Tibial nerve (tissue), 4 donors: ENCODE measurements around the gene NCR3LG1. TPM values are rescaled to one million over a fixed set of nuclear protein-coding genes. Genes with fewer than 3 reads are reported as not detected.
A peak's percentile ranks its signal among the peaks of the same experiment; 100 is the strongest.

Experiments
- DNase-seq, 2 donors: peaks; one replicate each; pipeline ENCODE4 v3.0.0-alpha.2; 2019; ENCODE audit warnings: low spot score in 2 of 2
- H3K27ac ChIP-seq, 4 donors: fragments of 200-600 bp; sonication (generic) in 3 of 4; one replicate each; pipeline ENCODE4 v1.5.1; 2017 to 2019; ENCODE audit warnings: mild to moderate bottlenecking in 1 of 4
- H3K27me3 ChIP-seq, 2 donors: fragments of 200-600 bp; sonication (generic) in 1 of 2; one replicate each; pipeline versions ENCODE4 v1.5.1 to v1.6.0; 2017 to 2019
- H3K36me3 ChIP-seq, 3 donors: fragments of 200-600 bp; sonication (generic); one replicate each; pipeline ENCODE4 v1.5.1; 2018 to 2019
- H3K4me1 ChIP-seq, 4 donors: fragments of 200-600 bp; sonication (generic) in 3 of 4; one replicate each; pipeline ENCODE4 v1.5.1; 2017 to 2019
- H3K4me3 ChIP-seq, 4 donors: fragments of 200-600 bp; sonication (generic) in 3 of 4; one replicate each; pipeline ENCODE4 v1.5.1; 2017 to 2019; ENCODE audit warnings: mild to moderate bottlenecking in 1 of 4, moderate library complexity in 1 of 4
- H3K9me3 ChIP-seq, 4 donors: fragments of 200-600 bp; sonication (generic) in 3 of 4; one replicate each; pipeline ENCODE4 v1.5.1; 2017 to 2019
- CTCF ChIP-seq, 5 experiments: fragments of 200-600 bp in 3 of 5; fragments of 450-650 bp in 2 of 5; sonication (generic) in 3 of 5; IDR thresholded peaks; one replicate each; pipeline ENCODE4 v1.5.1; 2016 to 2019; ENCODE audit warnings: antibody characterized with exemption in 5 of 5, mild to moderate bottlenecking in 3 of 5, moderate library complexity in 2 of 5
- EP300 ChIP-seq, 2 donors: sonication (generic); formaldehyde crosslinking; IDR thresholded peaks; one replicate each; pipeline ENCODE4 v1.6.1; 2017; ENCODE audit warnings: antibody characterized with exemption in 2 of 2, mild to moderate bottlenecking in 1 of 2
- POLR2A ChIP-seq, 2 donors: fragments of 450-650 bp; IDR thresholded peaks; one replicate each; pipeline ENCODE4 v1.6.1; 2017; ENCODE audit warnings: antibody characterized with exemption in 2 of 2, mild to moderate bottlenecking in 2 of 2, moderate library complexity in 2 of 2
- WGBS, 2 donors: methylation state at CpG; one replicate each; pipeline ENCODE4 v1.1.5; 2018; 5-methylcytosine and 5-hydroxymethylcytosine counted together
- total RNA-seq, 4 donors: library from RNA; depleted of rRNA; stranded (reverse); fragments of >200 nt; gene quantifications; one replicate each; pipeline ENCODE4 v1.1.0, GENCODE V29; 2016

Gene NCR3LG1
- 1 to 10 TPM; 1.0 to 2.2 (median 2.0) TPM for total RNA-seq

- H3K4me3 ChIP-seq: peak within 1 kb of the TSS; percentile 45 to 79 (median 60)
- H3K27ac ChIP-seq: peak within 1 kb of the TSS in 3 of 4 donors; percentile 6 to 84 (median 22)
- WGBS, 2 donors: 2 to 4% methylated on average over 35 to 43 of the region's 61 CpGs
- H3K36me3 ChIP-seq: no peaks in the 10 kb centered on the region
- H3K9me3 ChIP-seq: no peaks in the 10 kb centered on the region
- no peaks in the 10 kb centered on the region for H3K27me3 ChIP-seq
- TF ChIP-seq CTCF (IDR thresholded peaks at IDR 0.05): no peak
- TF ChIP-seq EP300 (IDR thresholded peaks at IDR 0.05): peak in 1 of 2 donors; percentile 27
- peak in 1 of 2 donors; percentile 5 for TF ChIP-seq POLR2A (IDR thresholded peaks at IDR 0.05)
- H3K4me1 ChIP-seq: peaks cover 0 to 27% (median 12%) of the 10 kb centered on the region in 4 donors
- peak; percentile 15 to 31 for DNase-seq
These were observed at the start of gene NCR3LG1 for GRCh38 chr11:17351510-17352176. NCR3LG1 (plus strand) TSS chr11:17351800; CDS start chr11:17351970, 170 bp downstream.

- no peaks in the 10 kb centered on the region for H3K27me3 ChIP-seq
- H3K9me3 ChIP-seq: no peaks in the 10 kb centered on the region
- H3K27ac ChIP-seq: no peak overlapping the region
- H3K4me1 ChIP-seq: no peaks in the 10 kb centered on the region
- H3K36me3 ChIP-seq: peaks cover 0 to 75% (median 0%) of the 10 kb centered on the region in 3 donors
- no peak for DNase-seq
- TF ChIP-seq EP300 (IDR thresholded peaks at IDR 0.05) (no peak), POLR2A (IDR thresholded peaks at IDR 0.05) (no peak), CTCF (IDR thresholded peaks at IDR 0.05) (no peak)
- no peak overlapping the region for H3K4me3 ChIP-seq
- 93 to 94% methylated on average over 8 of the region's 8 CpGs for WGBS, 2 donors
These were observed 38.0 kb upstream of the NCR3LG1 start for GRCh38 chr11:17313349-17314231.

GRCh38 chr11:17314232-17314547, 37.4 kb upstream of the NCR3LG1 start:
- Histone ChIP-seq H3K27ac (no peak overlapping the region), H3K4me3 (no peak overlapping the region)

GRCh38 chr11:17314904-17315426, 36.6 kb upstream of the NCR3LG1 start:
- no peaks in the 10 kb centered on the region for H3K4me1 ChIP-seq
- H3K27ac ChIP-seq: no peak overlapping the region
- H3K4me3 ChIP-seq: no peak overlapping the region
- H3K36me3 ChIP-seq: peaks cover 0 to 72% (median 0%) of the 10 kb centered on the region in 3 donors
- no peaks in the 10 kb centered on the region for H3K27me3 ChIP-seq
- 78 to 82% methylated on average over 1 of the region's 1 CpG for WGBS, 2 donors
- no peaks in the 10 kb centered on the region for H3K9me3 ChIP-seq
- TF ChIP-seq CTCF (IDR thresholded peaks at IDR 0.05) (no peak), EP300 (IDR thresholded peaks at IDR 0.05) (no peak), POLR2A (IDR thresholded peaks at IDR 0.05) (no peak)
- DNase-seq: no peak

More at GRCh38 chr11:17314232-17314547, 37.4 kb upstream of the NCR3LG1 start:
- Histone ChIP-seq H3K4me1 (no peaks in the 10 kb centered on the region), H3K36me3 (peaks cover 0 to 72% (median 0%) of the 10 kb centered on the region in 3 donors), H3K9me3 (no peaks in the 10 kb centered on the region), H3K27me3 (no peaks in the 10 kb centered on the region)
- TF ChIP-seq EP300 (IDR thresholded peaks at IDR 0.05): no peak
- no peak for TF ChIP-seq POLR2A (IDR thresholded peaks at IDR 0.05)
- TF ChIP-seq CTCF (IDR thresholded peaks at IDR 0.05): no peak
- 29 to 40% methylated on average over 1 of the region's 1 CpG for WGBS, 2 donors
- DNase-seq: no peak
